HL-60 (cell line): ENCODE data around the gene MED26.
A peak's percentile ranks its signal among the peaks of the same experiment; 100 is the strongest.

Experiments used
- DNase-seq, 2 experiments: peaks; one replicate each; pipeline ENCODE4 v3.0.0-alpha.2; 2010 to 2020; ENCODE audit warnings: low read depth in 1 of 2, low spot score in 1 of 2
- H3K27ac ChIP-seq: fragments of 250-450 bp; sonication (Bioruptor Pico); replicated peaks from 2 replicates; pipeline ENCODE4 v1.5.1; 2020; ENCODE audit warnings: mild to moderate bottlenecking, moderate library complexity
- H3K27me3 ChIP-seq: fragments of 250-450 bp; sonication (Bioruptor Pico); 2 replicates; pipeline ENCODE4 v1.5.1; 2021; ENCODE audit warnings: mild to moderate bottlenecking, moderate library complexity; ENCODE audit not compliant: insufficient read depth, poor library complexity, severe bottlenecking
- H3K4me3 ChIP-seq: replicated peaks from 2 replicates; pipeline ENCODE4 v1.5.1; 2011; ENCODE audit warnings: mild to moderate bottlenecking, control low read depth, low read length; ENCODE audit not compliant: insufficient read depth
- CTCF ChIP-seq: IDR thresholded peaks from one replicate; pipeline ENCODE4 v1.5.1; 2011; ENCODE audit warnings: low read length, control low read depth, inconsistent platforms; ENCODE audit not compliant: insufficient read depth
- GABPA ChIP-seq: IDR thresholded peaks from 2 replicates; pipeline ENCODE4 v1.6.1; 2012; ENCODE audit warnings: low read depth
- POLR2AphosphoS5 ChIP-seq: IDR thresholded peaks from 2 replicates; pipeline ENCODE4 v1.6.1; 2012; ENCODE audit warnings: low read depth
- REST ChIP-seq: IDR thresholded peaks from 2 replicates; pipeline ENCODE4 v1.6.1; 2012; ENCODE audit warnings: low read depth; ENCODE audit not compliant: insufficient replicate concordance
- SPI1 ChIP-seq: IDR thresholded peaks from 2 replicates; pipeline ENCODE4 v1.6.1; 2012; ENCODE audit warnings: low read depth, mild to moderate bottlenecking, borderline replicate concordance

The MED26 gene

GRCh38 chr19:16586991-16587832 is 40.8 kb downstream of the MED26 start:
- Histone ChIP-seq H3K4me3 (peak overlapping the region; percentile 3; the same call in 1 of the 2 replicates), H3K27ac (peak overlapping the region; percentile 66), H3K27me3 (no peaks in the 10 kb centered on the region)
- peak; percentile 80 to 94 for DNase-seq
- TF ChIP-seq GABPA (no peak; the same call in 1 of the 2 replicates), POLR2AphosphoS5 (peak; percentile 55; the same call in 1 of the 2 replicates), REST (no peak)

- no peak for DNase-seq
- no peak for TF ChIP-seq SPI1
- no peak for TF ChIP-seq GABPA
- TF ChIP-seq REST, result no peak
- TF ChIP-seq CTCF, result no peak
- no peak for TF ChIP-seq POLR2AphosphoS5
- no peaks in the 10 kb centered on the region for H3K27me3 ChIP-seq
- peak overlapping the region; percentile 66; the same call in 1 of the 2 replicates for H3K27ac ChIP-seq
- H3K4me3 ChIP-seq, result no peak overlapping the region
Observed at GRCh38 chr19:16586477-16586871, 41.5 kb downstream of the MED26 start.

- no peak for TF ChIP-seq SPI1
- no peak for TF ChIP-seq REST
- TF ChIP-seq GABPA, result no peak
- TF ChIP-seq CTCF, result no peak
- no peak for TF ChIP-seq POLR2AphosphoS5
- peak overlapping the region; percentile 58 for H3K27ac ChIP-seq
- DNase-seq, result peak in 1 of 2 experiments; percentile 17
- H3K4me3 ChIP-seq, result no peak overlapping the region
- H3K27me3 ChIP-seq, result no peaks in the 10 kb centered on the region
Observed at GRCh38 chr19:16585808-16586476, 42.1 kb downstream of the MED26 start.
